Esophagus mucosa (tissue), 1 donor: ENCODE results near the gene CSTF1. TPM values are rescaled to one million over a fixed set of nuclear protein-coding genes. Genes with fewer than 3 reads are reported as not detected.
"Not testable (repeated sequence)": the region's sequence is repeated elsewhere in the genome, so short reads cannot be mapped to it uniquely, and the experiment has no call there.

ENCODE experiments used
- ATAC-seq: fragments of 200-7000 bp; cut with Tn5 transposase; one replicate; pipeline ENCODE4 v1.9.1; 2020
- total RNA-seq: library from RNA; stranded (reverse); gene quantifications from one replicate; pipeline ENCODE4 v1.2.4, GENCODE V29; 2023
- donor health status: DM: yes; HTN: yes; CAD: no.

The CSTF1 gene
- total RNA-seq, 1 donor from 2014 or later = 18.5 TPM

- ATAC-seq = no peak
These were observed 20.5 kb upstream of the CSTF1 start for GRCh38 chr20:56371977-56372376.

GRCh38 chr20:56372850-56373249, 19.6 kb upstream of the CSTF1 start:
- no peak for ATAC-seq

- ATAC-seq = peak; percentile 94
These were observed 18.5 kb upstream of the CSTF1 start for GRCh38 chr20:56373942-56374341.

GRCh38 chr20:56376331-56376730, 16.1 kb upstream of the CSTF1 start:
- no peak for ATAC-seq

GRCh38 chr20:56378386-56378785, 14.1 kb upstream of the CSTF1 start:
- ATAC-seq = no peak

GRCh38 chr20:56380375-56380774, 12.1 kb upstream of the CSTF1 start:
- no peak for ATAC-seq

GRCh38 chr20:56381501-56381900, 10.9 kb upstream of the CSTF1 start:
- ATAC-seq = no peak

GRCh38 chr20:56382696-56383095, 9.7 kb upstream of the CSTF1 start:
- no peak for ATAC-seq

- no peak for ATAC-seq
These were observed 9.1 kb upstream of the CSTF1 start for GRCh38 chr20:56383334-56383733.

GRCh38 chr20:56385130-56385529, 7.3 kb upstream of the CSTF1 start:
- no peak for ATAC-seq

- no peak for ATAC-seq
These were observed 6.2 kb upstream of the CSTF1 start for GRCh38 chr20:56386219-56386618.

GRCh38 chr20:56388882-56389281, 3.6 kb upstream of the CSTF1 start:
- no peak for ATAC-seq

GRCh38 chr20:56389807-56390206, 2.6 kb upstream of the CSTF1 start:
- ATAC-seq = no peak

- ATAC-seq = not testable (repeated sequence)
These were observed 2.0 kb upstream of the CSTF1 start for GRCh38 chr20:56390396-56390795.

- ATAC-seq = no peak
These were observed 1.4 kb upstream of the CSTF1 start for GRCh38 chr20:56391037-56391436.

- peak; percentile 44 for ATAC-seq
These were observed 781 bp upstream of the CSTF1 start for GRCh38 chr20:56391596-56392131.

GRCh38 chr20:56392881-56393482, 537 bp downstream of the CSTF1 start:
- ATAC-seq = no peak

GRCh38 chr20:56393653-56394052, 1.2 kb downstream of the CSTF1 start:
- no peak for ATAC-seq

- ATAC-seq = no peak
These were observed 2.7 kb downstream of the CSTF1 start for GRCh38 chr20:56395166-56395565.

GRCh38 chr20:56400001-56400640, 7.7 kb downstream of the CSTF1 start:
- ATAC-seq = peak; percentile 49

GRCh38 chr20:56403465-56403864, 11.0 kb downstream of the CSTF1 start:
- ATAC-seq = no peak

- ATAC-seq = not testable (repeated sequence)
These were observed 12.9 kb downstream of the CSTF1 start for GRCh38 chr20:56405356-56405755.

GRCh38 chr20:56406910-56407309, 14.5 kb downstream of the CSTF1 start:
- ATAC-seq = no peak

GRCh38 chr20:56409521-56409920, 17.1 kb downstream of the CSTF1 start:
- ATAC-seq = no peak
